SK-N-SH (cell line): ENCODE measurements around the gene ATP8A2. TPM values are rescaled to one million over a fixed set of nuclear protein-coding genes. Genes with fewer than 3 reads are reported as not detected.

Experiments used
- CTCF ChIA-PET: fragments of 300-600, 350-600 bp; formaldehyde crosslinking; extraction: SDS; loops from one replicate; lab custom pipeline; 2021; lab: Yijun Ruan, JAX
- POLR2A ChIA-PET: fragments of 350-600 bp; sonication (Branson Sonifier 250); formaldehyde crosslinking; extraction: SDS; loops from one replicate; lab custom pipeline; 2020; ENCODE audit warnings: antibody characterized with exemption, inconsistent platforms; lab: Yijun Ruan, JAX
- DNase-seq: peaks from one replicate; pipeline ENCODE4 v3.0.0; 2012
- H2AFZ ChIP-seq: fragments of 200-600 bp; sonication (generic); 2 replicates; pipeline ENCODE4 v1.8.1; 2016; ENCODE audit warnings: antibody characterized with exemption, mild to moderate bottlenecking, low read depth
- H3F3A ChIP-seq: fragments of 200-600 bp; sonication (generic); replicated peaks from 2 replicates; pipeline ENCODE3; 2016; ENCODE audit warnings: antibody characterized with exemption, mild to moderate bottlenecking; ENCODE audit not compliant: insufficient read depth
- H3K27ac ChIP-seq, 2 experiments: fragments of 200-500 bp in 1 of 2; fragments of 200-600 bp in 1 of 2; sonication (Bioruptor generic) in 1 of 2; sonication (generic), shearing (Covaris generic) in 1 of 2; 2 replicates each; pipeline versions ENCODE4 v1.5.1 to v1.6.1; 2014 to 2016; ENCODE audit warnings: low read depth in 2 of 2, inconsistent platforms in 1 of 2, low read length in 1 of 2, mild to moderate bottlenecking in 1 of 2, mixed read lengths in 1 of 2
- H3K27me3 ChIP-seq: fragments of 200-600 bp; sonication (generic), shearing (Covaris generic); 2 replicates; pipeline ENCODE4 v1.6.1; 2016; ENCODE audit warnings: mixed run types; ENCODE audit not compliant: insufficient read depth
- H3K36me3 ChIP-seq, 2 experiments: fragments of 200-500 bp in 1 of 2; fragments of 200-600 bp in 1 of 2; sonication (Bioruptor generic) in 1 of 2; sonication (generic) in 1 of 2; replicated peaks in 1 of 2; 2 replicates each; pipeline versions ENCODE3 to v1.5.1; 2014 to 2016; ENCODE audit warnings: low read length in 1 of 2, mild to moderate bottlenecking in 1 of 2; ENCODE audit not compliant: insufficient read depth in 2 of 2, control insufficient read depth in 1 of 2
- H3K4me1 ChIP-seq, 2 experiments: fragments of 200-500 bp in 1 of 2; fragments of 200-600 bp in 1 of 2; sonication (Bioruptor generic) in 1 of 2; sonication (generic), shearing (Covaris generic) in 1 of 2; 2 replicates each; pipeline versions ENCODE4 v1.5.1 to v1.6.1; 2014 to 2016; ENCODE audit warnings: low read depth in 1 of 2, low read length in 1 of 2, mixed run types in 1 of 2; ENCODE audit not compliant: insufficient read depth in 2 of 2, control insufficient read depth in 1 of 2
- H3K4me2 ChIP-seq: fragments of 200-600 bp; sonication (generic), shearing (Covaris generic); 2 replicates; pipeline ENCODE4 v1.6.1; 2017; ENCODE audit warnings: mixed run types
- H3K4me3 ChIP-seq, 2 experiments: fragments of 200-500 bp in 1 of 2; fragments of 200-600 bp in 1 of 2; sonication (Bioruptor generic) in 1 of 2; sonication (generic), shearing (Covaris generic) in 1 of 2; 2 replicates each; pipeline versions ENCODE4 v1.5.1 to v1.8.1; 2014 to 2016; ENCODE audit warnings: low read depth in 2 of 2, inconsistent platforms in 1 of 2, low read length in 1 of 2, mild to moderate bottlenecking in 1 of 2, mixed read lengths in 1 of 2, moderate library complexity in 1 of 2
- H3K79me2 ChIP-seq: fragments of 200-600 bp; sonication (generic); 2 replicates; pipeline ENCODE4 v1.8.1; 2017; ENCODE audit warnings: mild to moderate bottlenecking; ENCODE audit not compliant: insufficient read depth
- H3K9ac ChIP-seq: fragments of 200-600 bp; sonication (generic); 2 replicates; pipeline ENCODE4 v1.6.1; 2017; ENCODE audit warnings: mixed run types
- H3K9me2 ChIP-seq: fragments of 200-600 bp; sonication (generic); 2 replicates; pipeline ENCODE4 v1.6.1; 2017; ENCODE audit warnings: mixed run types
- H3K9me3 ChIP-seq: fragments of 200-600 bp; sonication (generic); 2 replicates; pipeline ENCODE4 v1.6.1; 2017; ENCODE audit warnings: mixed run types, mild to moderate bottlenecking, moderate library complexity
- H4K20me1 ChIP-seq: fragments of 200-600 bp; sonication (generic); 2 replicates; pipeline ENCODE4 v1.6.1; 2017; ENCODE audit warnings: mild to moderate bottlenecking, mixed run types; ENCODE audit not compliant: insufficient read depth
- EZH2phosphoT487 ChIP-seq: fragments of 200-600 bp; sonication (generic); IDR thresholded peaks from 2 replicates; pipeline ENCODE4 v1.6.1; 2017; ENCODE audit warnings: low read depth, mixed run types, mild to moderate bottlenecking, antibody characterized with exemption, moderate library complexity, borderline replicate concordance
- GABPA ChIP-seq: IDR thresholded peaks from 2 replicates; pipeline ENCODE4 v1.4.0; 2012; ENCODE audit warnings: low read depth, mild to moderate bottlenecking
- GATA2 ChIP-seq: sonication (generic); formaldehyde crosslinking; IDR thresholded peaks from 2 replicates; pipeline ENCODE4 v1.5.0; 2020; ENCODE audit warnings: mild to moderate bottlenecking, missing genetic modification reagents
- MAX ChIP-seq: IDR thresholded peaks from 2 replicates; pipeline ENCODE4 v1.4.0; 2012; ENCODE audit warnings: low read depth
- MEF2A ChIP-seq: IDR thresholded peaks from 2 replicates; pipeline ENCODE4 v1.4.0; 2012; ENCODE audit warnings: low read depth, borderline replicate concordance
- MXI1 ChIP-seq: IDR thresholded peaks from 2 replicates; pipeline ENCODE4 v1.6.1; 2012; ENCODE audit warnings: mild to moderate bottlenecking, low read depth, low read length, improper control_type of control experiment
- NRF1 ChIP-seq: IDR thresholded peaks from 2 replicates; pipeline ENCODE4 v1.6.1; 2012; ENCODE audit warnings: low read depth, mild to moderate bottlenecking, low read length
- PBX3 ChIP-seq: IDR thresholded peaks from 2 replicates; pipeline ENCODE4; 2012
- RAD21 ChIP-seq: IDR thresholded peaks from 2 replicates; pipeline ENCODE4 v1.6.1; 2012; ENCODE audit warnings: mild to moderate bottlenecking, low read length
- RCOR1 ChIP-seq: fragments of 150-350 bp; IDR thresholded peaks from 2 replicates; pipeline ENCODE4 v1.6.1; 2017; ENCODE audit warnings: antibody characterized with exemption, low read length
- REST ChIP-seq: IDR thresholded peaks from 2 replicates; pipeline ENCODE4 v1.6.1; 2012; ENCODE audit warnings: mild to moderate bottlenecking, low read depth, low read length, moderate library complexity
- RXRA ChIP-seq: IDR thresholded peaks from 2 replicates; pipeline ENCODE4 v1.4.0; 2012; ENCODE audit warnings: low read depth, mild to moderate bottlenecking, borderline replicate concordance
- SIN3A ChIP-seq: IDR thresholded peaks from 2 replicates; pipeline ENCODE4 v1.6.1; 2012; ENCODE audit warnings: low read depth, mild to moderate bottlenecking, low read length, moderate library complexity, borderline replicate concordance
- SMC3 ChIP-seq: IDR thresholded peaks from 2 replicates; pipeline ENCODE4 v1.6.1; 2012; ENCODE audit warnings: low read depth, low read length, improper control_type of control experiment
- TCF12 ChIP-seq: IDR thresholded peaks from 2 replicates; pipeline ENCODE4 v1.4.0; 2012
- TEAD4 ChIP-seq: IDR thresholded peaks from 2 replicates; pipeline ENCODE4 v1.4.0; 2012; ENCODE audit warnings: mild to moderate bottlenecking, borderline replicate concordance; ENCODE audit not compliant: insufficient read depth
- USF1 ChIP-seq: IDR thresholded peaks from 2 replicates; pipeline ENCODE4 v1.4.0; 2012; ENCODE audit warnings: low read depth, borderline replicate concordance
- YY1 ChIP-seq: IDR thresholded peaks from 2 replicates; pipeline ENCODE4 v1.4.0; 2012; ENCODE audit warnings: low read depth, mild to moderate bottlenecking
- WGBS: methylation state at CpG from one replicate; pipeline ENCODE4 v1.1.6; 2017; ENCODE audit warnings: low lambda C conversion rate; 5-methylcytosine and 5-hydroxymethylcytosine counted together
- polyA plus RNA-seq, 3 experiments: library from polyadenylated mRNA; depleted of rRNA; stranded (reverse); fragments of >200 nt; gene quantifications; 2 replicates each; pipeline ENCODE4 v1.2.3, GENCODE V29; 2012
- TF ChIP-seq, protein P1 (sequence below): fragments of 200-600 bp; sonication (generic); IDR thresholded peaks from 2 replicates; pipeline ENCODE4 v1.6.1; 2017; ENCODE audit warnings: antibody characterized with exemption, mild to moderate bottlenecking, moderate library complexity

ATP8A2 gene
- polyA plus RNA-seq, 1 of the 3 experiments (the other 2 are of a cell fraction), result 0.02 TPM

- H3K36me3 ChIP-seq, result no peaks in the 10 kb centered on the region
- H2AFZ ChIP-seq, result no peak overlapping the region
- ChIA-PET POLR2A (no interaction called here), CTCF (no interaction called here)
- no peak overlapping the region for H3K9ac ChIP-seq
- no peaks in the 10 kb centered on the region for H3K27me3 ChIP-seq
- TF ChIP-seq SIN3A (no peak), TEAD4 (no peak), MXI1 (no peak), TCF12 (no peak), NRF1 (no peak), GATA2 (CRISPR knock-in tag) (no peak), EZH2phosphoT487 (no peak), USF1 (no peak), RAD21 (no peak), PBX3 (no peak)
- no peak for DNase-seq
- H3K27ac ChIP-seq, result no peak overlapping the region
- H3K4me1 ChIP-seq, result peaks cover 0 to 5% of the 10 kb centered on the region in 2 experiments; a peak in 1 of 4 replicates
- no peaks in the 10 kb centered on the region for H3K9me2 ChIP-seq
- H3K4me3 ChIP-seq, result no peak overlapping the region
- WGBS, result 60% methylated on average over 1 of the region's 3 CpGs
- no peaks in the 10 kb centered on the region for H3F3A ChIP-seq
- no peaks in the 10 kb centered on the region for H4K20me1 ChIP-seq
- no peaks in the 10 kb centered on the region for H3K79me2 ChIP-seq
- H3K4me2 ChIP-seq, result no peak overlapping the region
- no peaks in the 10 kb centered on the region for H3K9me3 ChIP-seq
These were observed 577.1 kb downstream of the ATP8A2 start for GRCh38 chr13:25948910-25949309.

- Histone ChIP-seq H3K27ac (no peak overlapping the region), H3K9me3 (no peaks in the 10 kb centered on the region), H3K4me3 (no peak overlapping the region)
- no peak for DNase-seq
- POLR2A ChIA-PET, result no interaction called here
- TF ChIP-seq SMC3 (no peak), SIN3A (no peak), YY1 (no peak), EZH2phosphoT487 (no peak), RCOR1 (no peak), MAX (no peak), TCF12 (no peak), GABPA (no peak), RXRA (no peak), MEF2A (no peak), PBX3 (no peak), REST (no peak), GATA2 (CRISPR knock-in tag) (no peak), NRF1 (no peak)
- TF ChIP-seq, protein P1, sequence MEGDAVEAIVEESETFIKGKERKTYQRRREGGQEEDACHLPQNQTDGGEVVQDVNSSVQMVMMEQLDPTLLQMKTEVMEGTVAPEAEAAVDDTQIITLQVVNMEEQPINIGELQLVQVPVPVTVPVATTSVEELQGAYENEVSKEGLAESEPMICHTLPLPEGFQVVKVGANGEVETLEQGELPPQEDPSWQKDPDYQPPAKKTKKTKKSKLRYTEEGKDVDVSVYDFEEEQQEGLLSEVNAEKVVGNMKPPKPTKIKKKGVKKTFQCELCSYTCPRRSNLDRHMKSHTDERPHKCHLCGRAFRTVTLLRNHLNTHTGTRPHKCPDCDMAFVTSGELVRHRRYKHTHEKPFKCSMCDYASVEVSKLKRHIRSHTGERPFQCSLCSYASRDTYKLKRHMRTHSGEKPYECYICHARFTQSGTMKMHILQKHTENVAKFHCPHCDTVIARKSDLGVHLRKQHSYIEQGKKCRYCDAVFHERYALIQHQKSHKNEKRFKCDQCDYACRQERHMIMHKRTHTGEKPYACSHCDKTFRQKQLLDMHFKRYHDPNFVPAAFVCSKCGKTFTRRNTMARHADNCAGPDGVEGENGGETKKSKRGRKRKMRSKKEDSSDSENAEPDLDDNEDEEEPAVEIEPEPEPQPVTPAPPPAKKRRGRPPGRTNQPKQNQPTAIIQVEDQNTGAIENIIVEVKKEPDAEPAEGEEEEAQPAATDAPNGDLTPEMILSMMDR, result no peak
- TF ChIP-seq, all 33 proteins: peak for 0
- H3K4me2 ChIP-seq, result no peak overlapping the region
- H3K27me3 ChIP-seq, result no peaks in the 10 kb centered on the region
- CTCF ChIA-PET, result no interaction called here
- 13% methylated on average over 4 of the region's 4 CpGs for WGBS
- H3K4me1 ChIP-seq, result no peaks in the 10 kb centered on the region
- H3K79me2 ChIP-seq, result no peaks in the 10 kb centered on the region
- no peaks in the 10 kb centered on the region for H3K9me2 ChIP-seq
- no peak overlapping the region for H2AFZ ChIP-seq
- H3K36me3 ChIP-seq, result no peaks in the 10 kb centered on the region
- H4K20me1 ChIP-seq, result no peaks in the 10 kb centered on the region
- H3K9ac ChIP-seq, result no peak overlapping the region
- H3F3A ChIP-seq, result no peaks in the 10 kb centered on the region
These were observed 580.1 kb downstream of the ATP8A2 start for GRCh38 chr13:25951831-25952230.
